ENCODE measurements around the gene RELL1. TPM values are rescaled to one million over a fixed set of nuclear protein-coding genes. Genes with fewer than 3 reads are reported as not detected.

RELL1 gene
- total RNA-seq, 2 experiments from 2014 or later = 13.8 to 15.3 TPM

DNA sequence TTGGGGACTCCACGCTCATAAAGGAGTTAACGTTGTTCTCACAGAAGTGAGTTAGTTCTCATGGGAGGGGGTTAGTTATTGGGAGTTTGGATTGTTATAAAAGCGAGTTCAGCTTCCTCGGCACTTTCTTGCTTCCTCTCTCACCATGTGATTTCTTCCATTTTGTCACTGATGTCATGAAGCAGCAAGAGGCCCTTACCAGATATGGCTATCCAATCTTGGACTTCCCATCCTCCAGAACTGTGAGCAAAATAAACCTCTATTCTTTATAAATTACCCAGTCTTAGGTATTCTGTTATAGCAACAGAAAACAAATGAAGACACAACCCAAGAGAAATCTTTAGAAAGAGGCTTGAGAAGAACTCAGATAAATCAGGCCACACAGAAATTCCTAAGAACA, 29.5 kb downstream of the RELL1 start:
- no peaks in the 10 kb centered on the region for H3K27me3 Mint-ChIP-seq
- no peak overlapping the region for H3K4me3 Mint-ChIP-seq
- H3K9me3 Mint-ChIP-seq = peaks cover 23% of the 10 kb centered on the region
- TF ChIP-seq, protein P1, sequence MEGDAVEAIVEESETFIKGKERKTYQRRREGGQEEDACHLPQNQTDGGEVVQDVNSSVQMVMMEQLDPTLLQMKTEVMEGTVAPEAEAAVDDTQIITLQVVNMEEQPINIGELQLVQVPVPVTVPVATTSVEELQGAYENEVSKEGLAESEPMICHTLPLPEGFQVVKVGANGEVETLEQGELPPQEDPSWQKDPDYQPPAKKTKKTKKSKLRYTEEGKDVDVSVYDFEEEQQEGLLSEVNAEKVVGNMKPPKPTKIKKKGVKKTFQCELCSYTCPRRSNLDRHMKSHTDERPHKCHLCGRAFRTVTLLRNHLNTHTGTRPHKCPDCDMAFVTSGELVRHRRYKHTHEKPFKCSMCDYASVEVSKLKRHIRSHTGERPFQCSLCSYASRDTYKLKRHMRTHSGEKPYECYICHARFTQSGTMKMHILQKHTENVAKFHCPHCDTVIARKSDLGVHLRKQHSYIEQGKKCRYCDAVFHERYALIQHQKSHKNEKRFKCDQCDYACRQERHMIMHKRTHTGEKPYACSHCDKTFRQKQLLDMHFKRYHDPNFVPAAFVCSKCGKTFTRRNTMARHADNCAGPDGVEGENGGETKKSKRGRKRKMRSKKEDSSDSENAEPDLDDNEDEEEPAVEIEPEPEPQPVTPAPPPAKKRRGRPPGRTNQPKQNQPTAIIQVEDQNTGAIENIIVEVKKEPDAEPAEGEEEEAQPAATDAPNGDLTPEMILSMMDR (IDR thresholded peaks at IDR 0.05) = no peak
- no peak overlapping the region for H3K27ac Mint-ChIP-seq
- DNase-seq = no peak
- intact Hi-C loops (cut with micrococcal nuclease) = no loop called here
- H3K36me3 Mint-ChIP-seq (ENCODE audit: low read depth) = peaks cover 51% of the 10 kb centered on the region
- no peak for ATAC-seq
- peaks cover 28% of the 10 kb centered on the region for H3K4me1 Mint-ChIP-seq (ENCODE audit: low read depth)
- POLR2A ChIA-PET = interaction anchor here (0.7 kb wide), 1 partner anchor 187 kb away, joined by 3 read pairs; no protein-coding TSS in a partner anchor
- CTCF ChIA-PET = interaction anchor here (1.4 to 1.6 kb wide), 2 partner anchors 9 to 26 kb away, joined by 3 read pairs; no protein-coding TSS in a partner anchor

DNA sequence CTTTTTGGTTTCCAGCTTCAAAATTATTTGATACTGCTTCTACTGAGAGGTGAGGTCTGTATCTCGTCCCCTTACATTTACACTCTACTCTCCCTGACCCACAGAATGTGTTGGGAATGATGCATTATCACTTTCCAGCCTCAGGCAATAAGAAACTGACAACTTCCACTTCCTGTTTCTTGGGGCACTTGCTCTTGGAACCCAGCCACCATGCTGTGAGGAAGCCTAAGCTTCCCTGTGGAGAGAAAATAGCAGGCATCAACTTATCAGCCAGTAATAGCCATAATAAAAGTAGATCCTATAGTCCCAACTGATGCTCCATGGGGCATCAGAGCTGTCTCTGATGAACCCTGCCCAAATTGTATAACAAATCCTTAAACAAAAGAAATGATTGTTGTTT, 32.6 kb downstream of the RELL1 start:
- TF ChIP-seq, protein P1 (IDR thresholded peaks at IDR 0.05) = no peak
- ATAC-seq (no peak), DNase-seq (no peak)
- POLR2A ChIA-PET = interaction anchor here (0.7 to 2.5 kb wide), 2 partner anchors 13 to 69 kb away, joined by 3 to 9 read pairs; no protein-coding TSS in a partner anchor
- H3K4me3 Mint-ChIP-seq = no peak overlapping the region
- CTCF ChIA-PET = interaction anchor here (1.6 to 1.9 kb wide), 2 partner anchors 8 to 51 kb away, joined by 6 read pairs; no protein-coding TSS in a partner anchor
- peaks cover 17% of the 10 kb centered on the region for H3K9me3 Mint-ChIP-seq
- intact Hi-C loops (cut with micrococcal nuclease) = loop anchor here (5.0 kb wide), 1 partner anchor 1366 kb away; no protein-coding TSS in a partner anchor
- H3K36me3 Mint-ChIP-seq (ENCODE audit: low read depth) = peaks cover 41% of the 10 kb centered on the region
- H3K27me3 Mint-ChIP-seq = no peaks in the 10 kb centered on the region
- peaks cover 21% of the 10 kb centered on the region for H3K4me1 Mint-ChIP-seq (ENCODE audit: low read depth)
- H3K27ac Mint-ChIP-seq = no peak overlapping the region

DNA sequence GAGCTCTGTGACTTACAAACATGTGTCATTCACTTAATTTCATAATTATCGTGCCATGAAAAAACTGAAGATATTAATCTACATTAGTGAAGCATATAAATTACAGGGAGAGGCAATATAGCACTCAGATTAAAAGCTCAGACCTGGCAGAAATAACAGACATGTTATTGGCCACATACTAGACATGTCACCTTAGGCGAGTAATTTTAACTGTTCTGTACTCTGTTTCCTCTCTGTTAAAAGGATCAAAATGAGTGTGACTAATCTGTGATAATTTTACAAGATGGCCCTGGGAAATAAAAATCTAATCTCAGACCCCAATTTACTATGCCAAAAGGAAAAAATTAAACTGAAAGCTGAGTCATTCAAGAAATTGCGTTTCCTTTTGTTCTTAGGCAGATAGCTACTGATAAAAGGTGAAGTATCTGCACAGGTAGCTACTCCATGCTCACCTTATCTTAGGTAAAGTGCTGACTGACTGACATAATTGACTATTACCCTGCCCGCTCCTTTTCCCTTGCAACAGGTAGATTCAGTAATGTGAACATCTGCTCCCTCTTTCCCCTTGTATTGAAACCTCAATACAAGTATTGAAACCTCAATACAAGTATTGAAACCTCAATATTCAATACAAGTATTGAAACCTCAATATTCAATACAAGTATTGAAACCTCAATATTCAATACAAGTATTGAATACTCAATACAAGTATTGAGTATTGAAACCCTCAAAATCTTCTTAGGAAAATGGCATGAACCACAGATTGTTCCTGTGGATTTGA, 33.2 kb downstream of the RELL1 start:
- ChIA-PET CTCF (interaction anchor here (1.6 to 1.9 kb wide), 2 partner anchors 9 to 50 kb away, joined by 6 read pairs; no protein-coding TSS in a partner anchor), POLR2A (interaction anchor here (0.6 to 2.5 kb wide), 3 partner anchors 13 to 87 kb away, joined by 3 to 9 read pairs (median 3); no protein-coding TSS in a partner anchor)
- TF ChIP-seq, protein P1 (IDR thresholded peaks at IDR 0.05) = no peak
- Mint-ChIP-seq H3K27me3 (no peaks in the 10 kb centered on the region), H3K36me3 (ENCODE audit: low read depth) (peaks cover 38% of the 10 kb centered on the region), H3K4me1 (ENCODE audit: low read depth) (peaks cover 25% of the 10 kb centered on the region), H3K27ac (no peak overlapping the region), H3K9me3 (peaks cover 14% of the 10 kb centered on the region), H3K4me3 (no peak overlapping the region)
- peak; percentile 68 for ATAC-seq
- intact Hi-C loops (cut with micrococcal nuclease) = loop anchor here (5.0 kb wide), 1 partner anchor 1366 kb away; no protein-coding TSS in a partner anchor
- no peak for DNase-seq

DNA sequence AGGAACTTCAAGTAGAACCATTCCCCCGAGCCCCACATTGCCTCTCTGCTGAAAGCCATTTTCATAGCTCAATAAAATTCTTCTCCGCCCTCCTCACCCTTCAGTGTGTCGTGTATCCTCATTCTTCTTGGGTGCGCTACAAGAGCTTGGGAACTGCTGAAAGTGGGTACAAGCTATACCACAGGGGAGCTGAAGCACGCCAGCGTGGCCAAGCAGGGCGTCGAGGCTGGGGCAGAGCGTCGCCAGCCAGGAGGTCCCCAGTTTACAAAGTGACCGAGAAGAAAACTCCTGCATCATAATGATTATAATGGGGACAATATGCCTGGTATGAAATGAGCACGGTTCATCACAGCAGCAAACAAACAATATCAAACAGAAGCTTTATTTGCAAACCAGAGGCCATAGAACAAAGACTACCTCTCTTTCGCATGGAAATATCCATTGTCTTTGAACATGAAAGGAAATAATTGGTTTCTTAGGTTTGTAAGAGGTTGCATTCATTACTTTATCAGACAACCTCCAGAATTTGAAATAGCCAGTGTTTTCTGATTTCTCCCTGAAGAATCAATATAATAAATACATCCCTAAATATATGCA, 34.3 kb downstream of the RELL1 start:
- intact Hi-C loops (cut with micrococcal nuclease) = loop anchor here (5.0 kb wide), 1 partner anchor 1365 kb away; no protein-coding TSS in a partner anchor
- H3K4me1 Mint-ChIP-seq (ENCODE audit: low read depth) = peaks cover 27% of the 10 kb centered on the region
- H3K36me3 Mint-ChIP-seq (ENCODE audit: low read depth) = peaks cover 32% of the 10 kb centered on the region
- DNase-seq = no peak
- peaks cover 7% of the 10 kb centered on the region for H3K9me3 Mint-ChIP-seq
- H3K4me3 Mint-ChIP-seq = no peak overlapping the region
- POLR2A ChIA-PET = interaction anchor here (2.5 kb wide), 1 partner anchor 15 kb away, joined by 9 read pairs; no protein-coding TSS in a partner anchor
- no peak for ATAC-seq
- TF ChIP-seq, protein P1 (IDR thresholded peaks at IDR 0.05) = no peak
- no peak overlapping the region for H3K27ac Mint-ChIP-seq
- H3K27me3 Mint-ChIP-seq = no peaks in the 10 kb centered on the region
- CTCF ChIA-PET = interaction anchor here (0.8 to 0.9 kb wide), 2 partner anchors 15 to 49 kb away, joined by 3 read pairs; no protein-coding TSS in a partner anchor
